ENCODE measurements around the gene RHOV. TPM values are rescaled to one million over a fixed set of nuclear protein-coding genes. Genes with fewer than 3 reads are reported as not detected.

The RHOV gene
- 3.1 TPM for polyA plus RNA-seq (2012; ENCODE audit: insufficient read depth, insufficient read length)

- peak; percentile 23 for DNase-seq (ENCODE audit: low read depth, low spot score)
- peak within 1 kb of the TSS; percentile 48 for H3K4me3 ChIP-seq (ENCODE audit: low read length)
Observed at GRCh38 chr15:40873694-40874561, at the start of gene RHOV. Gene RHOV (minus strand): TSS chr15:40874234. CDS start chr15:40874139, 95 bp downstream.

- no peak for DNase-seq (ENCODE audit: low read depth, low spot score)
- H3K4me3 ChIP-seq (ENCODE audit: low read length) = no peak overlapping the region
Observed at GRCh38 chr15:40923551-40923950, 49.5 kb upstream of the RHOV start.

- no peak for DNase-seq (ENCODE audit: low read depth, low spot score)
- H3K4me3 ChIP-seq (ENCODE audit: low read length) = no peak overlapping the region
Observed at GRCh38 chr15:40922608-40923005, 48.6 kb upstream of the RHOV start.

- H3K4me3 ChIP-seq (ENCODE audit: low read length) = no peak overlapping the region
- no peak for DNase-seq (ENCODE audit: low read depth, low spot score)
Observed at GRCh38 chr15:40921949-40922607, 48.0 kb upstream of the RHOV start.

GRCh38 chr15:40918799-40919392 is 44.9 kb upstream of the RHOV start:
- DNase-seq (ENCODE audit: low read depth, low spot score) = no peak

GRCh38 chr15:40918146-40918798 is 44.2 kb upstream of the RHOV start:
- no peak overlapping the region for H3K4me3 ChIP-seq (ENCODE audit: low read length)
- no peak for DNase-seq (ENCODE audit: low read depth, low spot score)

More at GRCh38 chr15:40918799-40919392, 44.9 kb upstream of the RHOV start:
- no peak overlapping the region for H3K4me3 ChIP-seq (ENCODE audit: low read length)

GRCh38 chr15:40917585-40917984 is 43.6 kb upstream of the RHOV start:
- H3K4me3 ChIP-seq (ENCODE audit: low read length) = no peak overlapping the region
- DNase-seq (ENCODE audit: low read depth, low spot score) = no peak

GRCh38 chr15:40915679-40916078 is 41.6 kb upstream of the RHOV start:
- no peak overlapping the region for H3K4me3 ChIP-seq (ENCODE audit: low read length)

GRCh38 chr15:40915116-40915661 is 41.2 kb upstream of the RHOV start:
- DNase-seq (ENCODE audit: low read depth, low spot score) = no peak
- no peak overlapping the region for H3K4me3 ChIP-seq (ENCODE audit: low read length)

More at GRCh38 chr15:40915679-40916078, 41.6 kb upstream of the RHOV start:
- DNase-seq (ENCODE audit: low read depth, low spot score) = no peak

GRCh38 chr15:40914486-40914885 is 40.5 kb upstream of the RHOV start:
- H3K4me3 ChIP-seq (ENCODE audit: low read length) = no peak overlapping the region
- DNase-seq (ENCODE audit: low read depth, low spot score) = no peak

GRCh38 chr15:40914013-40914412 is 40.0 kb upstream of the RHOV start:
- H3K4me3 ChIP-seq (ENCODE audit: low read length) = no peak overlapping the region
- no peak for DNase-seq (ENCODE audit: low read depth, low spot score)

GRCh38 chr15:40912478-40912877 is 38.4 kb upstream of the RHOV start:
- H3K4me3 ChIP-seq (ENCODE audit: low read length) = no peak overlapping the region
- DNase-seq (ENCODE audit: low read depth, low spot score) = no peak

GRCh38 chr15:40911693-40912092 is 37.7 kb upstream of the RHOV start:
- no peak overlapping the region for H3K4me3 ChIP-seq (ENCODE audit: low read length)
- no peak for DNase-seq (ENCODE audit: low read depth, low spot score)

- H3K4me3 ChIP-seq (ENCODE audit: low read length) = no peak overlapping the region
- DNase-seq (ENCODE audit: low read depth, low spot score) = no peak
Observed at GRCh38 chr15:40911141-40911540, 37.1 kb upstream of the RHOV start.

- H3K4me3 ChIP-seq (ENCODE audit: low read length) = no peak overlapping the region
- no peak for DNase-seq (ENCODE audit: low read depth, low spot score)
Observed at GRCh38 chr15:40909662-40910630, 35.9 kb upstream of the RHOV start.

GRCh38 chr15:40908095-40908494 is 34.1 kb upstream of the RHOV start:
- no peak overlapping the region for H3K4me3 ChIP-seq (ENCODE audit: low read length)
- DNase-seq (ENCODE audit: low read depth, low spot score) = no peak

- H3K4me3 ChIP-seq (ENCODE audit: low read length) = peak overlapping the region; percentile 68
- peak; percentile 66 for DNase-seq (ENCODE audit: low read depth, low spot score)
Observed at GRCh38 chr15:40906991-40907802, 33.2 kb upstream of the RHOV start.

Data from Jurkat, Clone E6-1 (cell line).